ENCODE results near the gene NDRG3.
"Not testable (repeated sequence)": the region's sequence is repeated elsewhere in the genome, so short reads cannot be mapped to it uniquely, and the experiment has no call there.

The NDRG3 gene

GRCh38 chr20:36686944-36687343, 58.9 kb downstream of the NDRG3 start:
- DNase-seq = no peak

GRCh38 chr20:36686504-36686903, 59.4 kb downstream of the NDRG3 start:
- DNase-seq = no peak

- DNase-seq = no peak
These were observed 61.1 kb downstream of the NDRG3 start for GRCh38 chr20:36684747-36685146.

GRCh38 chr20:36682311-36682710, 63.6 kb downstream of the NDRG3 start:
- no peak for DNase-seq

- no peak for DNase-seq
These were observed 68.5 kb downstream of the NDRG3 start for GRCh38 chr20:36677422-36677771.

- DNase-seq = no peak
These were observed 69.0 kb downstream of the NDRG3 start for GRCh38 chr20:36676701-36677421.

GRCh38 chr20:36675545-36675944, 70.3 kb downstream of the NDRG3 start:
- not testable (repeated sequence) for DNase-seq

- DNase-seq = no peak
These were observed 72.9 kb downstream of the NDRG3 start for GRCh38 chr20:36672991-36673390.

- DNase-seq = no peak
These were observed 75.1 kb downstream of the NDRG3 start for GRCh38 chr20:36670665-36671357.

GRCh38 chr20:36666181-36666740, 79.6 kb downstream of the NDRG3 start:
- no peak for DNase-seq

- DNase-seq = no peak
These were observed 82.9 kb downstream of the NDRG3 start for GRCh38 chr20:36663031-36663430.

- DNase-seq = no peak
These were observed 87.6 kb downstream of the NDRG3 start for GRCh38 chr20:36658300-36658699.

- no peak for DNase-seq
These were observed 89.2 kb downstream of the NDRG3 start for GRCh38 chr20:36656733-36657132.

GRCh38 chr20:36655004-36655403, 90.9 kb downstream of the NDRG3 start:
- no peak for DNase-seq

- DNase-seq = no peak
These were observed 91.4 kb downstream of the NDRG3 start for GRCh38 chr20:36654506-36654905.

- no peak for DNase-seq
These were observed 92.4 kb downstream of the NDRG3 start for GRCh38 chr20:36653456-36653855.

- DNase-seq = no peak
These were observed 98.4 kb downstream of the NDRG3 start for GRCh38 chr20:36647196-36648121.

- DNase-seq = no peak
These were observed 99.2 kb downstream of the NDRG3 start for GRCh38 chr20:36646678-36647077.

- no peak for DNase-seq
These were observed 99.9 kb downstream of the NDRG3 start, which contains the start of gene SLA2 for GRCh38 chr20:36645998-36646397. Gene SLA2 (minus strand): TSS chr20:36646196. CDS start chr20:36641335, 4,861 bp downstream.

- DNase-seq = no peak
These were observed 100.5 kb downstream of the NDRG3 start for GRCh38 chr20:36645353-36645752.

GRCh38 chr20:36644706-36645095, 101.2 kb downstream of the NDRG3 start:
- DNase-seq = no peak

- no peak for DNase-seq
These were observed 101.7 kb downstream of the NDRG3 start for GRCh38 chr20:36644032-36644705.

GRCh38 chr20:36642136-36642535, 103.8 kb downstream of the NDRG3 start:
- DNase-seq = no peak

Measured in NCI-H1417 treated with DMSO at 0.1 percent for 48 hours (cell line).